Stimulated activated CD4-positive, alpha-beta T cell treated with anti-CD3 and anti-CD28 coated beads, Interleukin-15, amount 100 ng/mL, for 24 hours (primary cell): ENCODE results near the gene SLC8A1.

Experiments used
- DNase-seq: peaks from one replicate; pipeline ENCODE4 v3.0.0-alpha.2; 2020

Gene SLC8A1

DNA sequence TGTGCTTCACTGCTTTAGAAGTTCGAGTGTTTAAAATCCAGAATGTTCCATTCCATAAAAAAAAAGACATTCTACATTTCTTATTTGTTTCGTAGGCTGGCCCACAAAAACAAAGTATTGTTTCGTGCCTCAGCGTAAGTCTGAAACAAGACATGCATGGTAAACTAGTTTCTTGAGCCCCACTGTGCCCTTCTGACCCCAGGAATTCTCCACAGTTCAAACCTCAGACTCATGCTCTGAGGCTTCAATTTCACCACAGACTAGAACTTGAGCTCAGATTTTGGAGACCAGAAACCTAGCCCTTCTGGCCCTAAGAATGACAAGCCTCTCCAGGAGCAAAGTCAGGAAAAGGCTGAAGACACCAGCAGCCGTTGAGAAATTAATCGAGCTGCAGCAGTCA lies 151.5 kb downstream of the SLC8A1 start:
- no peak for DNase-seq

GRCh38 chr2:40299781-40300180 lies 152.1 kb downstream of the SLC8A1 start:
- no peak for DNase-seq

DNA sequence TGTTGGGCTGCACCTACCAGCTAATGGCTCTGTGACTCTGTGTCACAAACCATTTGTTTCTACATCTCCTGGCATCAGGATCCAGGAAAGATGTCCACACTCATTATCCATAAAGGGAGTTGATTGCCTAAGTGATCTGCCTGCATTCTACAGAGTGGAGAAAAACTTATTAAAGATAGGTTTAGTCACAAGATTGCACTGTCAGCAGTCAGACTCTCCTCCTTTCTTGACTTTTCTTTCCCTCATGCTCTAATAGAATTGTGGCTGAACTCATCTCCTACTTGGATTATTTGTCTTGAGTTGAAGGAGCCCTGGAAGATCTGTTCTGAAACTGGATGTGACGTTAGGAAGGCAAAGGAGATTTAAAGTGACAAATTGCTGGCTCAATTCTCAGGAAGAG lies 152.7 kb downstream of the SLC8A1 start:
- DNase-seq: no peak

- no peak for DNase-seq
These were observed 153.9 kb downstream of the SLC8A1 start for GRCh38 chr2:40298026-40298425.

DNA sequence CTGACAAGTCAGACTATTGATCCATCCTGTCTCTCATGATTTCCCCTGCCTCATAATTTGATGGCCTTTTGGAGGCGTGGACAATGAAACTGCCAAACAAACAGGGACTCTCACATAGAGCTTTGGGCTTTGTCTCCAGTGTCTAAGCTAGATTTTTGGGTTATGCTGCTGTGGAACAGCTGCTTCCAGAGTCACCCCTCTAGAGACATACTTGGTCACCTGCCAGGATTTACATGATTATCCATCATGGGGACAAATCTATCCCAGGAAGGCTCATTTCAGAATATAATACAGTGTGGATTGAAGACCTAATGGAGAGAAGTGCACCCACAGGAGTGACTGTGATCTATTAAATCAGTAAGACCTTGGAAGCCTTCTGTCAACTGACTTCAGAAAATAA lies 159.6 kb downstream of the SLC8A1 start:
- DNase-seq: no peak

GRCh38 chr2:40289771-40290404 lies 162.0 kb downstream of the SLC8A1 start:
- no peak for DNase-seq

- no peak for DNase-seq
These were observed 164.1 kb downstream of the SLC8A1 start for GRCh38 chr2:40287773-40288172.

GRCh38 chr2:40287195-40287594 lies 164.7 kb downstream of the SLC8A1 start:
- no peak for DNase-seq

DNA sequence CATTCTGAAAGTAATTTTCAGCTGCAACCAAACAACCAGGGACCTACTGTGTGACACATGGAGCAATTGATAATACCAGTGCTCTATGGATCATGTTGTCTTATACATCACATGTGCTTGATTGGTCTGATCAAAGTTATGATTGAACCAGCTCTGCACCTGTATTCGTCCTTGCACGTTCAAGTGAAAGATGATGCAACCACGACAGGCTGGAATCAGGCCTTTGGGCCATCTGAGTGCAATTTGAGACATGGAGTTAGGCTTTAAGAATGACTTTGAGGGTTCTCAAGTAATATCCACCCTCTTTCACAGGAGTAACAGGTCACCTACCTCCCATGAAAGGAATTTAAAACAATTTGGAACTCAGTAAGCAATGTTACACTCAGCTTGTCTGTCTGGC lies 165.2 kb downstream of the SLC8A1 start:
- no peak for DNase-seq

DNA sequence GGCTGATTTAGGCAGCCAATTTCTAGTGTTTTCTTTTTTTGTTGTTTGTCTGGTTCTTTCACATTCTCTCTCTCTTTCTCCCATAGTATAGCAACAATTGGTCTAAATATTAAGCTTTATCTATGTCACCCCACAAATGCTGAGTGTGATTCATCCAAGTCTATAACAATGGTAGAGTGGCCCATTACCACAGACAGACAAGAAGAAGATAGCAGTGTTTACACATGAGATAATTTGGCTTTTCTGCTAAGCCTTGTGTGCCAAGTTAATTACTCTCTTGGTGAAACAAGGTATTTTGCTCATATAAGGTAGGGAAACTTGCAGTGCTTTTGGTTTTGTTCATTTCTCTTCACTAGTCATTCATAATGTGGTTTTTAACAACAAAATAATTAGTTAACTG lies 166.5 kb downstream of the SLC8A1 start:
- no peak for DNase-seq

DNA sequence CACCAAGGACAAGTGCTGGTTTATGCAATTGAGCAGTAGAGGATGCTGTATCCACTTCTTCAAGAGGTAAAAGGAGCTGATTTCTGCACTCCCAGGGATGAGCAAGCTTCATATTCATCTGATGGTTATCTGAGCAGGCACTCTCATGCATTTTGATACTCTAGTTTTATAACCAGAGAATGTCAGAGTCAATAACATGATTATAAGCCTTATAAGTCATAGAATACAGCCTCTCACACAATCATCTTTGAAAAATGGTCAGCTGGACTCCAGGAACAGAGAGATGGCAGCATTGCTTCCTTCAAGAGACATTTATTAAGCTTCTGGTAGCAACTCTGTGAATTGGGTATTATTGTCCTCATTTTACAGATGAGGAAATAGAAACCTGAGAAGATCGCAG lies 167.1 kb downstream of the SLC8A1 start:
- no peak for DNase-seq

- no peak for DNase-seq
These were observed 168.6 kb downstream of the SLC8A1 start for GRCh38 chr2:40283111-40283909.

DNA sequence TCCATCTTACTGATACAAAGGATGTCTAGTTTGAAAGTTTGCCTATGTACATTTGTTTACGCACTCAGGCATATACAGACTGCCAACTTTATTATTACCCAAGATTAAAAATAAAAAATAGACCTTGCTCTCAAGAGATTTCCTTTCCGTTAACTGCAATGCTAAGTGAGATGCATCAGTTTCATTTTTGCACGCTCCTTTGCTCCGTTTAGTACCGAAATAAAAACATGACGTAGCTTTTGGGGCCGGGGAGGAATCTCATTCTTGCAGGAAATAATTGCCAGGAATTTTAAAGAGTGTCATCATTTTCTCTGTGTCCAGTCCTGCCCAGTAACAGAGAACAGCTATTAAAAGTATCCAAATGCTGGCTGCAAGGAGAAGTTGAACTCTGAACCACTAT lies 169.5 kb downstream of the SLC8A1 start:
- DNase-seq: no peak

DNA sequence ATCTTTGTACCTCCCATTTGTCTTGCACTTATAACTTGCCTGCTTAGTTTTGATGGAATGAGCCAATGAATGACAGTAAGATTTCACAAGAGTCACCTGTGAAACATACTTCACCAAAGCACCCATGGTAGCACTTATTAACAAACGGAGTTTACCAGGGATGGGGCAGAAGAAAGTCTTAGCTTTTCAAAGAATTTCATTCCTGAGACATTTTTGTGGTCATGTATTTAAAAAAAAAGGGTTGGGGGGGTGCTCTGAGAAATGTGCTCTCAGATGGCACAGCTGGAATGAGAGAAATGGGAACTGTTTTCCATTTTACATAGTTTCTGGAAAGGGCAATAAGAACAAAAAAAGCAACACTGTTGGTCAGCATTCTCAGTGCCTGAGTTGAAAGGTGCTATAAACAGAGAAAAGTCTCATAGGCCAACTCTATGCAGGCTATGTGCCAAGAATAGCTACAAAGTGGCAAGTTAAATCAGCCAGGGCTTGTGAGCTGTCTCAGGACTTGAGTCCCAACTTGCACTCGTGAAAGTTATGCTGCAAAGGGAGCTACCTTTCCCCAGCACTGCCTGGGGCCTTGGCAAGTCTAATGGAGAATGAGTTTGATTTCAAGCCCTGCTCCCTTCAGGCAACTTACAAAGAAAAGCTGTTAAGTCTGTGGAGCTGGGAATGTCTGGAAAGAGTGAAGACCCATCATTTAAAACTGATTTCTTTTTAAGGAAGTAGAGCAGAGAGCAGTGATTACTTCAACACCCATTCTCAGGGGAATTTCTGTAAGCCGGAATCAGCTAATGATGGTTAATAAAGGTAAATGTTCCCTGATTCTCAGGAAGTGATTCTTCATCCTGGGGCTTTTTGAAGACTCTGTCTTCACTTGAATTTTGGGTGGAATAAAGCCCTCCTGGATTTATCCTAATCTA lies 170.6 kb downstream of the SLC8A1 start:
- DNase-seq: no peak

DNA sequence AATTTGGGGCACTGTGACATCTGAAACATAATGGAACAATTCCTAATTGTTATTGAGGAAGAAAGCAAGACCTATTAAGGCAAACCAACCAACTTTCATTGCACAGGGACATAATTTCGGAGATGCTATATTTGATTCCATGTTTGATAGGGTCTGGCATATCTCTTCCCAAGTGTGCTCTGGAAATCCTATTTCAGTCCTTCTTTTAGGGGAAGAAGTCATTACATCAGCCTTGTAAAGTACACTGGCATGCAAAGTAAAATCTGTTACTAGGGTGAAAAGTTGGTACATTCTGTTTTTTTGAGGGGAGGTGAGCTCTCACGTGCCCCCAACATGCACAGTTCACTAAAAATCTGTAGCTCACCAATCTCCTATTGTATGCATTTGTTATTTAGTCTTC lies 172.4 kb downstream of the SLC8A1 start:
- no peak for DNase-seq

GRCh38 chr2:40279001-40279400 lies 172.9 kb downstream of the SLC8A1 start:
- no peak for DNase-seq

- no peak for DNase-seq
These were observed 175.8 kb downstream of the SLC8A1 start for GRCh38 chr2:40276076-40276475.

GRCh38 chr2:40274270-40274669 lies 177.6 kb downstream of the SLC8A1 start:
- DNase-seq: no peak

GRCh38 chr2:40273734-40274182 lies 178.1 kb downstream of the SLC8A1 start:
- DNase-seq: no peak

- DNase-seq: no peak
These were observed 180.8 kb downstream of the SLC8A1 start for GRCh38 chr2:40271094-40271493.

- no peak for DNase-seq
These were observed 181.5 kb downstream of the SLC8A1 start for GRCh38 chr2:40270372-40270771.

- DNase-seq: no peak
These were observed 183.3 kb downstream of the SLC8A1 start for GRCh38 chr2:40268566-40268965.

DNA sequence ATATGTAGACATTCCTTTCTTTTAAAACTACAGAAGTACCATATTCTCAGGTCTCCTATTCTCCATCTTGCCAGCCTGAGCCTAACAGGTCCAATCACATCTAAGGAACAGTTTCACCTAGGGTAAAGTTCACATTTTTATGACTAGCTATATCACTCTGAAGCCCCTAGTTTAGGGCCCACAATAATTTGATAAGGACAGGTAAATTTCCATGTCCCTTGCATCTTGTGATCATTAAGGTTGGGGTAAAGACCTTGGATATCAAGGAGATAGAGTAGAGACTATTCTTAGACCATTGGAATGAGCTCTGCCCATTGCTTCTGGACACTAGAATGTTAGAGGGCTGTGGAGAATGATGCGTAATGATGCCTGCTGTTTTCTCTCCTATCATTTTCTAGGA lies 185.7 kb downstream of the SLC8A1 start:
- no peak for DNase-seq

DNA sequence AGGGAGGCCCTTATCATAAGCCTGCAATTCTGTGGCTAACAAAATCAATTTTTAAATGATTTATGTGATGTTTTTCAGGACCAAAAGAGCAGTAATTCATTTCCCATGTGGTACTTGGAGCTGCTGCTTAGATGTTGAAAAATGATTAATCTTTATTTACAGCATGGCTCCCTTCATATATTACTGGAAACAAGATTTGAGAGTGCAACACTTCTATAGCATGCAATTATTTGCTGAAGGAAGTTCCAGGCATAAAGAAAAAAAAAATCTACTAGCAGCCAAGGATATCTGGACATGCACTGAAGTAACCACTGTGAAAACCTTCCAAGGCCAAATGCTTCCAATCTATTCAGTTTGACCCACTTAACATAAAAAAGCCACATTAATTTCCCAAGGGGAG lies 186.3 kb downstream of the SLC8A1 start:
- no peak for DNase-seq
